K562 (cell line): ENCODE measurements around the gene MARCHF9. TPM values are rescaled to one million over a fixed set of nuclear protein-coding genes. Genes with fewer than 3 reads are reported as not detected.

Experiments used
- ATAC-seq: fragments of 200-7000 bp; cut with Tn5 transposase; 3 replicates; pipeline ENCODE4 v1.9.1; 2020; ENCODE audit warnings: moderate library complexity
- BruUV-seq: library from RNA; stranded (reverse); fragments of 400-500 nt; replicated peaks from 2 replicates; lab custom pipeline; 2021; lab: Mats Ljungman, UMichigan
- CTCF ChIA-PET: fragments of 300-600 bp; formaldehyde crosslinking; extraction: SDS; loops from one replicate; lab custom pipeline; 2021; ENCODE audit warnings: low intra/inter-chr PET ratio; lab: Yijun Ruan, JAX
- POLR2A ChIA-PET: fragments of 300-600, 350-650 bp; sonication (Branson Sonifier 250); formaldehyde crosslinking; extraction: SDS; loops from one replicate; lab custom pipeline; 2021; ENCODE audit warnings: antibody characterized with exemption, inconsistent platforms; lab: Yijun Ruan, JAX
- DNase-seq, 4 experiments: peaks; one replicate each; pipeline versions ENCODE4 v3.0.0 to v3.0.0-alpha.2; 2011 to 2018; ENCODE audit warnings: low spot score in 3 of 4, mixed read lengths in 3 of 4; ENCODE audit errors: extremely low read depth in 1 of 4
- FAIRE-seq: peaks from 2 replicates; lab custom pipeline; 2011; peaks lifted over from hg19 to GRCh38; lab: Jason Lieb, UNC
- H2AFZ ChIP-seq: 2 replicates; pipeline ENCODE4 v1.6.0; 2011; ENCODE audit warnings: low read depth, low read length, control low read depth, inconsistent platforms
- H3K27ac ChIP-seq: fragments of 200-600 bp; 3 replicates; pipeline ENCODE4 v1.8.0; 2011; ENCODE audit warnings: low read depth, mild to moderate bottlenecking, control low read depth, inconsistent platforms, low read length, moderate library complexity, mixed read lengths; ENCODE audit errors: extremely low read depth
- H3K27me3 ChIP-seq, 2 experiments: fragments of 300-600 bp in 1 of 2; 2 replicates in 1 of 2; 3 replicates in 1 of 2; pipeline versions ENCODE4 v1.6.0 to v1.8.0; 2011; ENCODE audit warnings: inconsistent platforms in 2 of 2, low read length in 2 of 2, mild to moderate bottlenecking in 1 of 2, mixed read lengths in 1 of 2, moderate library complexity in 1 of 2; ENCODE audit not compliant: control insufficient read depth in 2 of 2, insufficient read depth in 2 of 2
- H3K36me3 ChIP-seq: fragments of 300-600 bp; 3 replicates; pipeline ENCODE4 v1.8.0; 2011; ENCODE audit warnings: mild to moderate bottlenecking, low read length, inconsistent platforms; ENCODE audit not compliant: control insufficient read depth, insufficient read depth
- H3K4me1 ChIP-seq, 2 experiments: fragments of 200-600 bp in 1 of 2; replicated peaks in 1 of 2; 2 replicates in 1 of 2; 3 replicates in 1 of 2; pipeline versions ENCODE4 v1.5.1 to v1.8.0; 2011; ENCODE audit warnings: inconsistent platforms in 2 of 2, low read length in 2 of 2, mild to moderate bottlenecking in 1 of 2, mixed read lengths in 1 of 2, moderate library complexity in 1 of 2; ENCODE audit not compliant: control insufficient read depth in 2 of 2, insufficient read depth in 2 of 2
- H3K4me2 ChIP-seq: 2 replicates; pipeline ENCODE4 v1.6.1; 2011; ENCODE audit warnings: low read length, control low read depth, inconsistent platforms, mixed read lengths; ENCODE audit not compliant: insufficient read depth
- H3K4me3 ChIP-seq: fragments of 200-600 bp; sonication (generic), shearing (Covaris generic); 2 replicates; pipeline ENCODE4 v1.5.1; 2016; ENCODE audit warnings: control low read depth, inconsistent platforms
- H3K79me2 ChIP-seq: fragments of 200-600 bp; 3 replicates; pipeline ENCODE4 v1.8.0; 2011; ENCODE audit warnings: low read length, inconsistent platforms; ENCODE audit not compliant: control insufficient read depth, insufficient read depth
- H3K9ac ChIP-seq, 2 experiments: 2 replicates each; pipeline versions ENCODE4 v1.6.0 to v1.6.1; 2011; ENCODE audit warnings: low read depth in 2 of 2, low read length in 2 of 2, control low read depth in 1 of 2, inconsistent platforms in 1 of 2, mild to moderate bottlenecking in 1 of 2, mixed read lengths in 1 of 2; ENCODE audit not compliant: insufficient read depth in 1 of 2
- H3K9me1 ChIP-seq: one replicate; pipeline ENCODE4 v1.6.0; 2011; ENCODE audit warnings: inconsistent platforms, mild to moderate bottlenecking, low read length, moderate library complexity; ENCODE audit not compliant: control insufficient read depth, insufficient read depth
- H3K9me3 ChIP-seq: replicated peaks from 2 replicates; pipeline ENCODE4 v1.5.1; 2011; ENCODE audit warnings: low read depth, low read length, inconsistent platforms; ENCODE audit not compliant: control insufficient read depth, insufficient read depth
- H4K20me1 ChIP-seq: replicated peaks from 2 replicates; pipeline ENCODE4 v1.6.1; 2011; ENCODE audit warnings: low read length, inconsistent platforms, mixed read lengths; ENCODE audit not compliant: control insufficient read depth, insufficient read depth
- CBX1 ChIP-seq: sonication (generic); IDR thresholded peaks from 2 replicates; pipeline ENCODE4 v1.6.1; 2016; ENCODE audit warnings: antibody characterized with exemption, low read depth, mild to moderate bottlenecking
- CBX5 ChIP-seq: IDR thresholded peaks from 2 replicates; pipeline ENCODE4 v1.6.1; 2014; ENCODE audit warnings: low read depth, borderline replicate concordance
- ETV6 ChIP-seq, 3 experiments: fragments of 150-350 bp in 1 of 3; sonication (generic) in 1 of 3; formaldehyde crosslinking in 1 of 3; IDR thresholded peaks; 2 replicates each; pipeline versions ENCODE4 v1.6.1 to v1.8.0; 2014 to 2022; ENCODE audit warnings: borderline replicate concordance in 2 of 3, low read depth in 2 of 3, antibody characterized with exemption in 1 of 3, low read length in 1 of 3, mild to moderate bottlenecking in 1 of 3, missing genetic modification reagents in 1 of 3
- JUND ChIP-seq, 2 experiments: IDR thresholded peaks; 2 replicates in 1 of 2; 3 replicates in 1 of 2; pipeline ENCODE4 v1.6.1; 2011; ENCODE audit warnings: borderline replicate concordance in 2 of 2, low read depth in 2 of 2, low read length in 2 of 2, improper control_type of control experiment in 1 of 2, missing biosample characterization in 1 of 2, missing genetic modification characterization in 1 of 2, missing genetic modification reagents in 1 of 2
- SRSF1 ChIP-seq: fragments of 200-400 bp; formaldehyde crosslinking; IDR thresholded peaks from 2 replicates; pipeline ENCODE4 v1.6.1; 2017; ENCODE audit warnings: mild to moderate bottlenecking, low read depth, low read length, moderate library complexity
- TCF7 ChIP-seq: sonication (generic); IDR thresholded peaks from 2 replicates; pipeline ENCODE4 v1.6.1; 2016; ENCODE audit warnings: antibody characterized with exemption, borderline replicate concordance
- TOE1 ChIP-seq, 2 experiments: fragments of 450-650 bp in 1 of 2; sonication (generic) in 1 of 2; formaldehyde crosslinking in 1 of 2; IDR thresholded peaks; 2 replicates each; pipeline versions ENCODE4 v1.7.1 to v1.8.0; 2016 to 2022; ENCODE audit warnings: borderline replicate concordance in 2 of 2, mild to moderate bottlenecking in 2 of 2, antibody characterized with exemption in 1 of 2, inconsistent platforms in 1 of 2, low read depth in 1 of 2, missing genetic modification reagents in 1 of 2, moderate library complexity in 1 of 2
- U2AF1 ChIP-seq: fragments of 200-400 bp; formaldehyde crosslinking; optimal IDR thresholded peaks from 2 replicates; pipeline ENCODE3; 2017; ENCODE audit warnings: mild to moderate bottlenecking, low read depth, low read length, moderate library complexity
- YBX1 ChIP-seq: fragments of 450-650 bp; IDR thresholded peaks from 2 replicates; pipeline ENCODE4 v1.7.1; 2016; ENCODE audit warnings: mild to moderate bottlenecking
- ZNF707 ChIP-seq: fragments of 250-450 bp; sonication (Bioruptor Pico); conservative IDR thresholded peaks from 2 replicates; pipeline ENCODE4 v1.8.0; 2022; ENCODE audit warnings: inconsistent platforms, mild to moderate bottlenecking, moderate library complexity
- WGBS: fragments of 100-300 bp; shearing (Covaris generic); methylation state at CpG from one replicate; pipeline ENCODE4 v1.1.6; 2016; ENCODE audit warnings: low coverage, mixed read lengths; ENCODE audit not compliant: insufficient coverage; ENCODE audit errors: missing lambda C conversion rate; 5-methylcytosine and 5-hydroxymethylcytosine counted together
- in situ Hi-C: fragments of 300-500 bp; cut with MboI; formaldehyde crosslinking; loops from 4 replicates; pipeline ENCODE4 v1.15.0; 2018; ENCODE audit warnings: inconsistent platforms, mixed read lengths
- intact Hi-C: fragments of 100-400 bp; cut with micrococcal nuclease; formaldehyde crosslinking; loops from 2 replicates; pipeline ENCODE4 v1.14.2; 2022
- polyA plus RNA-seq, 8 experiments: library from polyadenylated mRNA; depleted of rRNA in 4 of 8; stranded (reverse) in 5 of 8; unstranded in 3 of 8; fragments of >200 nt; fragmentation: Nextera tagmentation in 2 of 8; fragmentation: Illumina TruSeq in 1 of 8; extraction: Ambion mirVana in 2 of 8; extraction: Trizol in 1 of 8; gene quantifications; 2 replicates each; pipeline versions ENCODE4 v1.2.1 to v1.2.3, GENCODE V29; 2011 to 2014; ENCODE audit warnings: inconsistent platforms in 1 of 8, missing spikeins in 1 of 8
- total RNA-seq, 7 experiments: library from RNA; depleted of rRNA in 6 of 7; stranded (reverse); fragments of >200 nt in 6 of 7; fragmentation: Illumina TruSeq in 2 of 7; extraction: Trizol in 2 of 7; gene quantifications; 2 replicates each; pipeline versions ENCODE4 v1.2.1 to v1.2.3, GENCODE V29; 2011 to 2021; ENCODE audit warnings: low replicate concordance in 1 of 7
- TF ChIP-seq, protein P1 (sequence below), 2 experiments: IDR thresholded peaks in 1 of 2; conservative IDR thresholded peaks in 1 of 2; 2 replicates each; pipeline ENCODE4 v1.6.1; 2016; ENCODE audit warnings: low read depth in 2 of 2, mild to moderate bottlenecking in 1 of 2, missing compliant biosample characterization in 1 of 2, missing genetic modification characterization in 1 of 2, moderate library complexity in 1 of 2
- TF ChIP-seq, protein P2 (sequence below): fragments of 450-650 bp; IDR thresholded peaks from 2 replicates; pipeline ENCODE4 v1.6.1; 2017; ENCODE audit warnings: mild to moderate bottlenecking, moderate library complexity
- TF ChIP-seq, protein P3 (sequence below): sonication (generic); formaldehyde crosslinking; IDR thresholded peaks from 2 replicates; pipeline ENCODE4 v1.5.0; 2020; ENCODE audit warnings: missing genetic modification reagents

The MARCHF9 gene
- total and polyA plus RNA-seq, 9 of the 15 experiments (the other 6 are each of a cell fraction or from before 2014, with no cell fraction given), result 0.80 to 12.4 (median 6.2) TPM

DNA sequence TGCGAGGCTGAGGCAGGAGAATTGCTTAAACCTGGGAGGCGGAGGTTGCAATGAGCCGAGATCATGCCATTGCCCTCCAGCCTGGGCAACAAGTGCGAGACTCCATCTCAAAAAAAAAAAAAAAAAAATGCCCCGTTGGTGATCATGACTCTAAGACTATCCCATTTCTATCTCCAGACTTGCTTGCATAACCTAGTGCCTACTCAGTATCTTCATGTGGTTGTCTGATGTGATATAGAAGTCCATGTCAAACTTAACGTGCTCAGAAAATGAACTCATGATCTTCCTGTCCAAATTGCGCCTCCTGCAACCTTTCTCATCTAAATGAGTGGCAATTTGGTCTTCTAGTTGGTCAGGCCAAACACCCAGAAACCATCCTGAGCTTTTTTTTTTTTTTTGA, 23.0 kb downstream of the MARCHF9 start (continued):
- TF ChIP-seq, protein P1, sequence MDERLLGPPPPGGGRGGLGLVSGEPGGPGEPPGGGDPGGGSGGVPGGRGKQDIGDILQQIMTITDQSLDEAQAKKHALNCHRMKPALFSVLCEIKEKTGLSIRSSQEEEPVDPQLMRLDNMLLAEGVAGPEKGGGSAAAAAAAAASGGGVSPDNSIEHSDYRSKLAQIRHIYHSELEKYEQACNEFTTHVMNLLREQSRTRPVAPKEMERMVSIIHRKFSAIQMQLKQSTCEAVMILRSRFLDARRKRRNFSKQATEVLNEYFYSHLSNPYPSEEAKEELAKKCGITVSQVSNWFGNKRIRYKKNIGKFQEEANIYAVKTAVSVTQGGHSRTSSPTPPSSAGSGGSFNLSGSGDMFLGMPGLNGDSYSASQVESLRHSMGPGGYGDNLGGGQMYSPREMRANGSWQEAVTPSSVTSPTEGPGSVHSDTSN (CRISPR knock-in tag; IDR thresholded peaks at IDR 0.05; ENCODE audit: low read depth), result no peak
- TF ChIP-seq, protein P1 (tag; conservative IDR thresholded peaks at IDR 0.05; ENCODE audit: low read depth), result no peak

DNA sequence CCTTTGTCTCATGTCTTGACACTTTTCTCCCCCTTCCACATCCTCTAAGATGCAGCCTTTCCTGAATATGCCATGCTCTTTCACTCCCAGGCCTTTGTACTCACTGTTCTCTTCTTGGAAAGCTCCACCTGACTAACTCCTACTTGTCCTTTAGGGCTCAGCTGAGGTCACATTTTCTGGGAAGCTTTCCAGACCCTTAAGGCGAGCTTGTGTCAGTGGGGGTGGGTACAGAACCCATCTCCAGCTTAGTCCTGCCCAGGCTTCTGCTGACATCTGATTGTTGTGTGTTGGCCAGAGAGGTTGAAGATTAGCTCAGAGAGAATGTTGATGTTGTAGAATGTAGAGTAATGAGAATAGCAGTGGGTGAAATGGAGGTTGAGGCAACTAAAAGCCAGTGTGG, 24.8 kb downstream of the MARCHF9 start:
- Histone ChIP-seq H3K9me1 (no peaks in the 10 kb centered on the region), H2AFZ (no peak overlapping the region), H3K4me3 (no peak overlapping the region), H3K9ac (0 out of 4 replicates have a peak overlapping the region, but pooled peaks of 1 of the 2 experiments have one; percentile 48), H3K79me2 (peaks cover 22% of the 10 kb centered on the region), H4K20me1 (no peaks in the 10 kb centered on the region), H3K4me2 (no peak overlapping the region), H3K27ac (no peak overlapping the region), H3K36me3 (peaks cover 30% of the 10 kb centered on the region), H3K4me1 (peaks cover 8 to 12% of the 10 kb centered on the region in 2 experiments; a peak in 4 of 5 replicates), H3K27me3 (no peaks in the 10 kb centered on the region), H3K9me3 (no peaks in the 10 kb centered on the region)
- CTCF ChIA-PET, result no interaction called here
- ATAC-seq, result no peak
- POLR2A ChIA-PET, result interaction anchor here (0.7 to 1.3 kb wide), 3 partner anchors 9 to 23 kb away, joined by 3 to 4 read pairs (median 3); no protein-coding TSS in a partner anchor
- no peak for DNase-seq
- no peak for FAIRE-seq
- intact Hi-C loops (no loop called here), in situ Hi-C loops (no loop called here)
- no TSS peak for BruUV-seq
- WGBS, result 50% methylated on average over 1 of the region's 1 CpG
- TF ChIP-seq CBX5, result no peak
- no peak for TF ChIP-seq SRSF1
- no peak for TF ChIP-seq U2AF1
- no peak for TF ChIP-seq CBX1
- TF ChIP-seq, protein P2, sequence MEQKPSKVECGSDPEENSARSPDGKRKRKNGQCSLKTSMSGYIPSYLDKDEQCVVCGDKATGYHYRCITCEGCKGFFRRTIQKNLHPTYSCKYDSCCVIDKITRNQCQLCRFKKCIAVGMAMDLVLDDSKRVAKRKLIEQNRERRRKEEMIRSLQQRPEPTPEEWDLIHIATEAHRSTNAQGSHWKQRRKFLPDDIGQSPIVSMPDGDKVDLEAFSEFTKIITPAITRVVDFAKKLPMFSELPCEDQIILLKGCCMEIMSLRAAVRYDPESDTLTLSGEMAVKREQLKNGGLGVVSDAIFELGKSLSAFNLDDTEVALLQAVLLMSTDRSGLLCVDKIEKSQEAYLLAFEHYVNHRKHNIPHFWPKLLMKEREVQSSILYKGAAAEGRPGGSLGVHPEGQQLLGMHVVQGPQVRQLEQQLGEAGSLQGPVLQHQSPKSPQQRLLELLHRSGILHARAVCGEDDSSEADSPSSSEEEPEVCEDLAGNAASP, result no peak
- TF ChIP-seq, protein P3, sequence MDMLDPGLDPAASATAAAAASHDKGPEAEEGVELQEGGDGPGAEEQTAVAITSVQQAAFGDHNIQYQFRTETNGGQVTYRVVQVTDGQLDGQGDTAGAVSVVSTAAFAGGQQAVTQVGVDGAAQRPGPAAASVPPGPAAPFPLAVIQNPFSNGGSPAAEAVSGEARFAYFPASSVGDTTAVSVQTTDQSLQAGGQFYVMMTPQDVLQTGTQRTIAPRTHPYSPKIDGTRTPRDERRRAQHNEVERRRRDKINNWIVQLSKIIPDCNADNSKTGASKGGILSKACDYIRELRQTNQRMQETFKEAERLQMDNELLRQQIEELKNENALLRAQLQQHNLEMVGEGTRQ (CRISPR knock-in tag), result no peak
- TF ChIP-seq ETV6 (IDR thresholded peaks at IDR 0.05; ENCODE audit: borderline replicate concordance in 1 of 2, low read depth in 2 of 2, low read length in 1 of 2), result no peak
- no peak for TF ChIP-seq ETV6 (CRISPR knock-in tag; IDR thresholded peaks at IDR 0.05; ENCODE audit: borderline replicate concordance)
- TF ChIP-seq YBX1, result no peak
- TF ChIP-seq TOE1 (IDR thresholded peaks at IDR 0.05; ENCODE audit: borderline replicate concordance), result no peak
- TF ChIP-seq TOE1 (CRISPR knock-in tag; IDR thresholded peaks at IDR 0.05; ENCODE audit: borderline replicate concordance, low read depth), result no peak
- TF ChIP-seq TCF7, result no peak
- TF ChIP-seq JUND (IDR thresholded peaks at IDR 0.05; ENCODE audit: borderline replicate concordance, low read depth, low read length), result no peak
- TF ChIP-seq JUND (tag; IDR thresholded peaks at IDR 0.05; ENCODE audit: borderline replicate concordance, low read depth, low read length), result no peak
- TF ChIP-seq ZNF707 (CRISPR knock-in tag), result no peak
